H1 (cell line): ENCODE results near the gene ZBTB16. TPM values are rescaled to one million over a fixed set of nuclear protein-coding genes. Genes with fewer than 3 reads are reported as not detected.

ENCODE experiments used
- polyA plus RNA-seq, 7 experiments: library from polyadenylated mRNA; depleted of rRNA in 3 of 7; stranded (reverse) in 5 of 7; unstranded in 2 of 7; fragments of >200 nt in 5 of 7; fragments of 200-250 nt in 2 of 7; gene quantifications; 1 replicate in 5 of 7; 2 replicates in 1 of 7; 4 replicates in 1 of 7; pipeline versions ENCODE4 v1.2.1 to v1.2.3, GENCODE V29; 2011 to 2013; ENCODE audit warnings: missing spikeins in 2 of 7, mixed read lengths in 2 of 7
- total RNA-seq: library from RNA; stranded (reverse); fragmentation: NEBNext Ultra II Directional; extraction: Animal tissue kit (Norgen Biotek cat#: 25700); gene quantifications from 2 replicates; pipeline ENCODE4 v1.2.1, GENCODE V29; 2021
- TF ChIP-seq, protein P1 (sequence below), 3 experiments: IDR thresholded peaks; 1 replicate in 2 of 3; 2 replicates in 1 of 3; pipeline versions ENCODE4 v1.5.1 to v1.6.1; 2011; ENCODE audit warnings: low read length in 3 of 3, mild to moderate bottlenecking in 3 of 3, inconsistent platforms in 2 of 3, low read depth in 1 of 3, moderate library complexity in 1 of 3; ENCODE audit not compliant: insufficient read depth in 1 of 3; ENCODE audit errors: control extremely low read depth in 1 of 3

Gene ZBTB16
- total and polyA plus RNA-seq, 2 of the 8 experiments (the other 6 are each of a cell fraction or from before 2014, with no cell fraction given) = 0.12 to 0.61 TPM

DNA sequence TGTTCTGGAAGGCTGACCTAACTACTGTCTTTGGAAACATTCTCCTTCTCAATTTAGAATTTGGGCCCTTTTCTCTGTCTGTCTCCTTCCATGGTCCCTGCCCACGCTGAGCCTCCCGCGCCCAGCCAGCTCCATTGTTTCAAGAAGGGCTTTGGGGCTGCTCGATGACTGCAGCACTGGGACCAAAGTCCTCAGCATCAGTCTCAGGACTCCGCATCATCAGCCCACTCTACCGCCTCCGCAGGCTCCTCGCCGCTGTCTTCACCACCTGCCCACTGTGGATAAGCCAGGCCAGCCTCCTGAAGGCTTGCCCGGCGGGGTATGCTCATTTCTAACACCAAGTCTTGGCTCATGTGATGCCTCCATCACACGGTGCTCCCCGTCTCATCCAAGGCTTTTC lies 81.3 kb downstream of the ZBTB16 start (continued):
- TF ChIP-seq, protein P1, sequence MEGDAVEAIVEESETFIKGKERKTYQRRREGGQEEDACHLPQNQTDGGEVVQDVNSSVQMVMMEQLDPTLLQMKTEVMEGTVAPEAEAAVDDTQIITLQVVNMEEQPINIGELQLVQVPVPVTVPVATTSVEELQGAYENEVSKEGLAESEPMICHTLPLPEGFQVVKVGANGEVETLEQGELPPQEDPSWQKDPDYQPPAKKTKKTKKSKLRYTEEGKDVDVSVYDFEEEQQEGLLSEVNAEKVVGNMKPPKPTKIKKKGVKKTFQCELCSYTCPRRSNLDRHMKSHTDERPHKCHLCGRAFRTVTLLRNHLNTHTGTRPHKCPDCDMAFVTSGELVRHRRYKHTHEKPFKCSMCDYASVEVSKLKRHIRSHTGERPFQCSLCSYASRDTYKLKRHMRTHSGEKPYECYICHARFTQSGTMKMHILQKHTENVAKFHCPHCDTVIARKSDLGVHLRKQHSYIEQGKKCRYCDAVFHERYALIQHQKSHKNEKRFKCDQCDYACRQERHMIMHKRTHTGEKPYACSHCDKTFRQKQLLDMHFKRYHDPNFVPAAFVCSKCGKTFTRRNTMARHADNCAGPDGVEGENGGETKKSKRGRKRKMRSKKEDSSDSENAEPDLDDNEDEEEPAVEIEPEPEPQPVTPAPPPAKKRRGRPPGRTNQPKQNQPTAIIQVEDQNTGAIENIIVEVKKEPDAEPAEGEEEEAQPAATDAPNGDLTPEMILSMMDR (IDR thresholded peaks at IDR 0.05; ENCODE audit: control extremely low read depth in 1 of 3, insufficient read depth in 1 of 3, low read depth in 1 of 3, low read length in 3 of 3) = no peak
